A673 (cell line): ENCODE data around the gene EBLN2. TPM values are rescaled to one million over a fixed set of nuclear protein-coding genes. Genes with fewer than 3 reads are reported as not detected.

Experiments used
- BruUV-seq: library from RNA; stranded (reverse); fragments of 400-500 nt; replicated peaks from 2 replicates; lab custom pipeline; 2021; lab: Mats Ljungman, UMichigan
- CTCF ChIA-PET: fragments of 300-600 bp; sonication (Branson Sonifier 250); formaldehyde crosslinking; loops from one replicate; lab custom pipeline; 2022; ENCODE audit warnings: antibody characterized with exemption; lab: Charles Lee
- POLR2A ChIA-PET: fragments of 300-600 bp; sonication (Branson Sonifier 250); formaldehyde crosslinking; loops from one replicate; lab custom pipeline; 2022; ENCODE audit warnings: antibody characterized with exemption; ENCODE audit not compliant: low non-redundant PET; lab: Charles Lee
- DNase-seq: peaks from one replicate; pipeline ENCODE4 v3.0.0-alpha.2; 2015; ENCODE audit warnings: low spot score
- H3K27ac ChIP-seq: fragments of 200-600 bp; sonication (generic); 2 replicates; pipeline ENCODE4 v1.5.1; 2016; ENCODE audit warnings: mixed run types, low read depth, mild to moderate bottlenecking, mixed read lengths, antibody characterized with exemption, low read length; ENCODE audit not compliant: poor library complexity, severe bottlenecking
- H3K27me3 ChIP-seq: fragments of 200-600 bp; sonication (generic); replicated peaks from 2 replicates; pipeline ENCODE4 v1.6.1; 2017; ENCODE audit warnings: mixed run types, low read depth, mild to moderate bottlenecking, mixed read lengths, antibody characterized with exemption, low read length; ENCODE audit not compliant: insufficient read depth, poor library complexity
- H3K36me3 ChIP-seq: fragments of 200-600 bp; sonication (generic); 2 replicates; pipeline ENCODE4 v1.6.1; 2016; ENCODE audit warnings: mixed run types, mild to moderate bottlenecking, mixed read lengths, antibody characterized with exemption, low read length; ENCODE audit not compliant: insufficient read depth, poor library complexity, severe bottlenecking
- H3K4me1 ChIP-seq: fragments of 200-600 bp; sonication (generic); 2 replicates; pipeline ENCODE4 v1.6.1; 2017; ENCODE audit warnings: mixed run types, mild to moderate bottlenecking, mixed read lengths, antibody characterized with exemption, low read length; ENCODE audit not compliant: insufficient read depth, poor library complexity, severe bottlenecking
- H3K4me3 ChIP-seq: fragments of 200-600 bp; sonication (generic); 2 replicates; pipeline ENCODE4 v1.5.1; 2016; ENCODE audit warnings: low read depth, mixed run types, mild to moderate bottlenecking, mixed read lengths, low read length; ENCODE audit not compliant: poor library complexity, severe bottlenecking
- H3K9me3 ChIP-seq: fragments of 200-600 bp; sonication (generic); 2 replicates; pipeline ENCODE4 v1.6.1; 2016; ENCODE audit warnings: mixed run types, low read depth, mild to moderate bottlenecking, mixed read lengths, antibody characterized with exemption, low read length; ENCODE audit not compliant: poor library complexity, severe bottlenecking
- EZH2 ChIP-seq: fragments of 200-600 bp; sonication (generic); IDR thresholded peaks from 2 replicates; pipeline ENCODE4 v1.6.1; 2017; ENCODE audit warnings: borderline replicate concordance, low read depth, mild to moderate bottlenecking, mixed read lengths, antibody characterized with exemption, low read length; ENCODE audit not compliant: poor library complexity, severe bottlenecking
- intact Hi-C: fragments of 100-400 bp; cut with micrococcal nuclease; formaldehyde crosslinking; loops from one replicate; pipeline ENCODE4 v1.10.0; 2022; ENCODE audit not compliant: unreplicated experiment
- total RNA-seq: library from RNA; stranded (reverse); gene quantifications from 2 replicates; pipeline ENCODE4 v1.2.3, GENCODE V29; 2021
- TF ChIP-seq, protein P1 (sequence below): fragments of 300-800, 200-600 bp; sonication (generic); conservative IDR thresholded peaks from 2 replicates; pipeline ENCODE4 v1.5.1; 2017; ENCODE audit warnings: low read depth, mild to moderate bottlenecking, antibody characterized with exemption, low read length, moderate library complexity, mixed read lengths

EBLN2 gene
- total RNA-seq, 1 experiment from 2014 or later, result 2.2 TPM

DNA sequence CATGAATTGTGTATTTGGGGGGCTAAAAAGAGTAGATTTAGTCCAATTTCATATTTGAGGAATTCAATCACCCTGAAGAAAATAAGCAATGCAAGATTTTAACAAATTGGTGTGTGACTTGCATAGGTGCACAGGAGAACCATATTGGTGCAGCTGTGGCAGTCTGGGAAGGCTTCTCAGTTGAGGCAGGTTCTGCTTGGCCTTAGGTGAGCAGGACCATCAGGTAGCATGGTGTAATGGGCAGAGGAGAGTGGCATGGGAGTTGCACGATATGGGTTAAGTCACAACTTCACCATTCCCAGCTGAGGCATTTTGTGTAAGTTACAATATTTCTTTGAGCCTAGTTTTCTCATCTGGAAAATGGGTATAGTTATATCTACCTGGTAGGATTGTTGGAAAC lies 10.5 kb downstream of the EBLN2 start:
- POLR2A ChIA-PET, result no interaction called here
- TF ChIP-seq, protein P1, sequence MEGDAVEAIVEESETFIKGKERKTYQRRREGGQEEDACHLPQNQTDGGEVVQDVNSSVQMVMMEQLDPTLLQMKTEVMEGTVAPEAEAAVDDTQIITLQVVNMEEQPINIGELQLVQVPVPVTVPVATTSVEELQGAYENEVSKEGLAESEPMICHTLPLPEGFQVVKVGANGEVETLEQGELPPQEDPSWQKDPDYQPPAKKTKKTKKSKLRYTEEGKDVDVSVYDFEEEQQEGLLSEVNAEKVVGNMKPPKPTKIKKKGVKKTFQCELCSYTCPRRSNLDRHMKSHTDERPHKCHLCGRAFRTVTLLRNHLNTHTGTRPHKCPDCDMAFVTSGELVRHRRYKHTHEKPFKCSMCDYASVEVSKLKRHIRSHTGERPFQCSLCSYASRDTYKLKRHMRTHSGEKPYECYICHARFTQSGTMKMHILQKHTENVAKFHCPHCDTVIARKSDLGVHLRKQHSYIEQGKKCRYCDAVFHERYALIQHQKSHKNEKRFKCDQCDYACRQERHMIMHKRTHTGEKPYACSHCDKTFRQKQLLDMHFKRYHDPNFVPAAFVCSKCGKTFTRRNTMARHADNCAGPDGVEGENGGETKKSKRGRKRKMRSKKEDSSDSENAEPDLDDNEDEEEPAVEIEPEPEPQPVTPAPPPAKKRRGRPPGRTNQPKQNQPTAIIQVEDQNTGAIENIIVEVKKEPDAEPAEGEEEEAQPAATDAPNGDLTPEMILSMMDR, result no peak
- no peak for TF ChIP-seq EZH2
- CTCF ChIA-PET, result no interaction called here
- peaks cover 5% of the 10 kb centered on the region for H3K36me3 ChIP-seq
- no peaks in the 10 kb centered on the region for H3K27me3 ChIP-seq
- DNase-seq, result no peak
- no peak overlapping the region for H3K27ac ChIP-seq
- intact Hi-C loops, result no loop called here
- H3K4me1 ChIP-seq, result no peaks in the 10 kb centered on the region
- H3K4me3 ChIP-seq, result no peak overlapping the region
- no TSS peak for BruUV-seq
- H3K9me3 ChIP-seq, result no peaks in the 10 kb centered on the region

DNA sequence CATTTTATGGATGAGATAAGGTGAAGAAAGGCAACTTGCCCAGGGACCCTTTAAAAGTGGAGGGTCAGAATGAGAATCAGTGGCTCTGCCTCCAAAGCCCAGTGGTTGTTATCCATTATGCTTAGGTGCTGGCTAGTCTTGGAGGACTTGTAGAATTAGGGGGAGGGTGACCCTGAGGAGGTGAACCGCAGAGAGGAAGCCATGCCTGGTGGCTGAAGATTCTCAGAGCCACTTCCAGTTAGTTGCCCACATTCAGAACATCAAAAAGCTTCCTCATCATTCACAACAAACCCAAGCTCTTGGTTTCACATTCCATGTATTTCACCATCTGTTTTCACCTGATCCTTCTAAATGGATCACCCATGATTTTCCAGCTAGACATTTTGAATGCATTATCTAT lies 11.2 kb downstream of the EBLN2 start:
- no peaks in the 10 kb centered on the region for H3K4me1 ChIP-seq
- BruUV-seq, result no TSS peak
- no peak overlapping the region for H3K27ac ChIP-seq
- no peak for DNase-seq
- intact Hi-C loops, result no loop called here
- CTCF ChIA-PET, result no interaction called here
- H3K27me3 ChIP-seq, result no peaks in the 10 kb centered on the region
- no peak overlapping the region for H3K4me3 ChIP-seq
- no peak for TF ChIP-seq EZH2
- TF ChIP-seq, protein P1, result no peak
- no peaks in the 10 kb centered on the region for H3K9me3 ChIP-seq
- no peaks in the 10 kb centered on the region for H3K36me3 ChIP-seq
- POLR2A ChIA-PET, result no interaction called here

DNA sequence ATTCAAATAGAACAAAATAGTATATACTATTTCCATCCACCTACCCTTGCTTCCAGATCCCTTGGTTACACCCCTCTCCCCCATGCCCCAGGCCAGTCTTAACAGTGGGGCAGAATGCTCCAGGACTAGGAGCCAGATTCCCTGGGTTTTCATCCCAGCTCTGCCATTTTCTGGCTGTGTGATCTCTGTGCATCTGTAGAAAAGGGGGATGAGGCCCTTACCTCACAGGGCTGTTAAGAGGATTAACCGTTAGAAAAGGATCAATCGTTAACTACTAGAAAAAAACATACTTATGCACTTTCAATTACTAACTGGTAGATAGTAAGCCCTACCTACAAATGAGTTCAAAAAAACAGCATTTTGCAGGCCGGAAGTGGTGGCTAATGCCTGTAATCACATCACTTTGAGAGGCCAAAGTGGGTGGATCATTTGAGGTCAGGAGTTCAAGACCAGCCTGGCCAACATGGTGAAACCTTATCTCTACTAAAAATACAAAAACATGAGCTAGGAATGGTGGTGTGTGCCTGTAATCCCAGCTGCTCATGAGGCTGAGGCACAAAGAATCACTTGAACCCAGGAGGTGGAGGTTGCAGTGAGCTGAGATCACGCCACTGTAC lies 11.7 kb downstream of the EBLN2 start:
- Histone ChIP-seq H3K27me3 (no peaks in the 10 kb centered on the region), H3K27ac (no peak overlapping the region), H3K9me3 (no peaks in the 10 kb centered on the region), H3K4me1 (no peaks in the 10 kb centered on the region), H3K4me3 (no peak overlapping the region), H3K36me3 (no peaks in the 10 kb centered on the region)
- CTCF ChIA-PET, result no interaction called here
- intact Hi-C loops, result no loop called here
- no TSS peak for BruUV-seq
- TF ChIP-seq, protein P1, result no peak
- no peak for TF ChIP-seq EZH2
- DNase-seq, result no peak
- POLR2A ChIA-PET, result no interaction called here
